ENCODE measurements around the gene GLYATL3.

Gene GLYATL3

GRCh38 chr6:49509342-49509741 is 9.6 kb downstream of the GLYATL3 start:
- Mint-ChIP-seq H3K36me3 (ENCODE audit: low read depth) (no peaks in the 10 kb centered on the region), H3K27ac (no peak overlapping the region), H3K27me3 (ENCODE audit: low read depth, poor library complexity) (peaks cover 4% of the 10 kb centered on the region), H3K4me3 (no peak overlapping the region), H3K9me3 (peaks cover 6% of the 10 kb centered on the region), H3K4me1 (no peaks in the 10 kb centered on the region)
- no peak for DNase-seq
- no peak for TF ChIP-seq CTCF (IDR thresholded peaks at IDR 0.05)

- H3K4me3 Mint-ChIP-seq = no peak overlapping the region
- DNase-seq = no peak
- TF ChIP-seq CTCF (IDR thresholded peaks at IDR 0.05) = no peak
- H3K9me3 Mint-ChIP-seq = no peaks in the 10 kb centered on the region
- no peaks in the 10 kb centered on the region for H3K4me1 Mint-ChIP-seq
- H3K36me3 Mint-ChIP-seq (ENCODE audit: low read depth) = no peaks in the 10 kb centered on the region
- H3K27me3 Mint-ChIP-seq (ENCODE audit: low read depth, poor library complexity) = no peaks in the 10 kb centered on the region
- H3K27ac Mint-ChIP-seq = no peak overlapping the region
Measured at GRCh38 chr6:49513153-49513989, 13.6 kb downstream of the GLYATL3 start.

GRCh38 chr6:49514571-49515484 is 15.1 kb downstream of the GLYATL3 start:
- Mint-ChIP-seq H3K36me3 (ENCODE audit: low read depth) (no peaks in the 10 kb centered on the region), H3K4me1 (no peaks in the 10 kb centered on the region), H3K9me3 (no peaks in the 10 kb centered on the region), H3K27ac (no peak overlapping the region), H3K27me3 (ENCODE audit: low read depth, poor library complexity) (no peaks in the 10 kb centered on the region), H3K4me3 (no peak overlapping the region)
- DNase-seq = no peak
- no peak for TF ChIP-seq CTCF (IDR thresholded peaks at IDR 0.05)

GRCh38 chr6:49515485-49516146 is 15.9 kb downstream of the GLYATL3 start:
- Mint-ChIP-seq H3K36me3 (ENCODE audit: low read depth) (no peaks in the 10 kb centered on the region), H3K9me3 (no peaks in the 10 kb centered on the region), H3K4me3 (no peak overlapping the region), H3K27me3 (ENCODE audit: low read depth, poor library complexity) (no peaks in the 10 kb centered on the region), H3K4me1 (no peaks in the 10 kb centered on the region), H3K27ac (no peak overlapping the region)
- TF ChIP-seq CTCF (IDR thresholded peaks at IDR 0.05) = no peak
- no peak for DNase-seq

GRCh38 chr6:49516147-49516505 is 16.4 kb downstream of the GLYATL3 start:
- TF ChIP-seq CTCF (IDR thresholded peaks at IDR 0.05) = no peak
- Mint-ChIP-seq H3K4me1 (no peaks in the 10 kb centered on the region), H3K9me3 (no peaks in the 10 kb centered on the region), H3K4me3 (no peak overlapping the region), H3K27ac (no peak overlapping the region), H3K27me3 (ENCODE audit: low read depth, poor library complexity) (no peaks in the 10 kb centered on the region), H3K36me3 (ENCODE audit: low read depth) (no peaks in the 10 kb centered on the region)
- DNase-seq = no peak

All from nephron progenitor cell (in vitro differentiated cells).